ENCODE measurements around the gene SFMBT1. TPM values are rescaled to one million over a fixed set of nuclear protein-coding genes. Genes with fewer than 3 reads are reported as not detected.

SFMBT1 gene
- total RNA-seq, 1 experiment from 2014 or later = 11.8 TPM

DNA sequence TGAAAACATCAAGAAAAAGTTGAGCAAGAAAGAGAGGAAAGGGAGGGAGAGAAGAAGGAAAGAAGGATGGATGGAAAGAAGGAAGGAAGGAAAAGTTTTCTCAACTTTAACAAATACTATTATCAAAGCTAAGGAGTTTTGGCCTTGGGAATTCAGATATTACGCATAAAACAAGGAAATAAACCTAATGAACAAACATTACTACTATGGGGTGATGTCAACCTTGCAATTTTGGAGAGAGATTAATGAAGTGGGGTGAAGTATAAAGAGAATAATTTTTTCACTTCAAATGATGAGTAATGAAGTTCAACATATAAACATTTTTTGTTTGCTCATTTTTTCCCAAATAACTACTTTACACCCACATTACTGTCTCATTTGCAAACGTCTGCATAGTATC is 55.2 kb downstream of the SFMBT1 start:
- H3K27me3 Mint-ChIP-seq (ENCODE audit: insufficient read depth, unreplicated experiment) = no peaks in the 10 kb centered on the region
- BruUV-seq (replicated peaks) = no TSS peak
- intact Hi-C loops (cut with micrococcal nuclease) = no loop called here
- H3K36me3 Mint-ChIP-seq (ENCODE audit: insufficient read depth, unreplicated experiment) = no peaks in the 10 kb centered on the region
- no peaks in the 10 kb centered on the region for H3K4me1 Mint-ChIP-seq (ENCODE audit: insufficient read depth, unreplicated experiment)
- ChIA-PET POLR2A (no interaction called here), CTCF (interaction anchor here (0.6 to 0.8 kb wide), 2 partner anchors 13 to 78 kb away, joined by 3 to 4 read pairs; no protein-coding TSS in a partner anchor)
- TF ChIP-seq, protein P1, sequence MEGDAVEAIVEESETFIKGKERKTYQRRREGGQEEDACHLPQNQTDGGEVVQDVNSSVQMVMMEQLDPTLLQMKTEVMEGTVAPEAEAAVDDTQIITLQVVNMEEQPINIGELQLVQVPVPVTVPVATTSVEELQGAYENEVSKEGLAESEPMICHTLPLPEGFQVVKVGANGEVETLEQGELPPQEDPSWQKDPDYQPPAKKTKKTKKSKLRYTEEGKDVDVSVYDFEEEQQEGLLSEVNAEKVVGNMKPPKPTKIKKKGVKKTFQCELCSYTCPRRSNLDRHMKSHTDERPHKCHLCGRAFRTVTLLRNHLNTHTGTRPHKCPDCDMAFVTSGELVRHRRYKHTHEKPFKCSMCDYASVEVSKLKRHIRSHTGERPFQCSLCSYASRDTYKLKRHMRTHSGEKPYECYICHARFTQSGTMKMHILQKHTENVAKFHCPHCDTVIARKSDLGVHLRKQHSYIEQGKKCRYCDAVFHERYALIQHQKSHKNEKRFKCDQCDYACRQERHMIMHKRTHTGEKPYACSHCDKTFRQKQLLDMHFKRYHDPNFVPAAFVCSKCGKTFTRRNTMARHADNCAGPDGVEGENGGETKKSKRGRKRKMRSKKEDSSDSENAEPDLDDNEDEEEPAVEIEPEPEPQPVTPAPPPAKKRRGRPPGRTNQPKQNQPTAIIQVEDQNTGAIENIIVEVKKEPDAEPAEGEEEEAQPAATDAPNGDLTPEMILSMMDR (IDR thresholded peaks at IDR 0.05; ENCODE audit: unreplicated experiment) = no peak
- H3K9me3 Mint-ChIP-seq (ENCODE audit: unreplicated experiment) = no peaks in the 10 kb centered on the region
- no peak overlapping the region for H3K27ac Mint-ChIP-seq (ENCODE audit: low read depth, unreplicated experiment)
- no peak for DNase-seq (ENCODE audit: unreplicated experiment)
- no peak overlapping the region for H3K4me3 Mint-ChIP-seq (ENCODE audit: unreplicated experiment)

DNA sequence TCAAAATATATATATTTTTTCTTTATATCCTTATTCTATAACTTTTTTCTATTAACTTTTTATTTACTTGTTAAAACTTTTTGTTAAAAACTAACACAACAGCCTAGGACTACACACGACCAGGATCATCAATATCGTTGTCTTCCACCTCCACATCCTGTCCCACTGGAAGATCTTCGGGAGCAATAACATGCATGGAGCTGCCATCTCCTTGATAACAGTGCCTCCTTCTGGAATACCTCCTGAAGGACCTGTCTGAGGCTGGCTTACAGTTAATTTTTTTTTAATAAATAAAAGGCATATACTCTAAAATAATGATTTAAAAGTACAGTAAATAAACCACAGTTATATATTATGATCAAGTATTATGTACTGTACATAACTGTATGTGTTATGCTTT is 58.9 kb downstream of the SFMBT1 start:
- POLR2A ChIA-PET = interaction anchor here (1.0 to 3.9 kb wide), 3 partner anchors 9 to 57 kb away, joined by 3 to 23 read pairs (median 4); partner anchors contain the start of gene SFMBT1
- no peaks in the 10 kb centered on the region for H3K27me3 Mint-ChIP-seq (ENCODE audit: insufficient read depth, unreplicated experiment)
- intact Hi-C loops (cut with micrococcal nuclease) = loop anchor here (1.0 kb wide), 1 partner anchor 136 kb away; no protein-coding TSS in a partner anchor
- TF ChIP-seq, protein P1 (IDR thresholded peaks at IDR 0.05; ENCODE audit: unreplicated experiment) = no peak
- H3K4me1 Mint-ChIP-seq (ENCODE audit: insufficient read depth, unreplicated experiment) = peaks cover 15% of the 10 kb centered on the region
- H3K36me3 Mint-ChIP-seq (ENCODE audit: insufficient read depth, unreplicated experiment) = no peaks in the 10 kb centered on the region
- no peaks in the 10 kb centered on the region for H3K9me3 Mint-ChIP-seq (ENCODE audit: unreplicated experiment)
- H3K27ac Mint-ChIP-seq (ENCODE audit: low read depth, unreplicated experiment) = no peak overlapping the region
- peak; percentile 66 for DNase-seq (ENCODE audit: unreplicated experiment)
- no peak overlapping the region for H3K4me3 Mint-ChIP-seq (ENCODE audit: unreplicated experiment)
- BruUV-seq (replicated peaks) = no TSS peak
- CTCF ChIA-PET = interaction anchor here (0.5 to 1.0 kb wide), 5 partner anchors 52 to 140 kb away, joined by 3 to 5 read pairs (median 4); no protein-coding TSS in a partner anchor

DNA sequence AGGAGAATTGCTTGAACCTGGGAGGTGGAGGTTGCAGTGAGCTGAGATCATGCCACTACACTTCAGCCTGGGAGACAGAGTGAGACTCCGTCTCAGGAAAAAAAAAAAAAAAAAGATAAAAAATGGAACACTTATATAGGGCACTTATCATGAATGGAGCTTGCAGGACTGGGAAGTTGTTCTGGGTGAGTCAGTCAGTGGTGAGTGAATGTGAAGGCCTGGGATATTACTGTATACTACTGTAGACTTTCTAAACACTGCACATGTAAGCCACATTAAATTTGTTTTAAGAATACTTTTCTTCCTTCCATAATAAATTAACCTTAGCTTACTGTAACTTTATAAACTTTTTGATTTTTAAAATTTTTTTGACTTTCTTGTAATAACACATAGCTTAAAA is 59.8 kb downstream of the SFMBT1 start:
- BruUV-seq (replicated peaks) = no TSS peak
- POLR2A ChIA-PET = interaction anchor here (1.6 to 3.9 kb wide), 2 partner anchors 10 to 58 kb away, joined by 4 to 23 read pairs; partner anchors contain the start of gene SFMBT1
- Mint-ChIP-seq H3K4me3 (ENCODE audit: unreplicated experiment) (no peak overlapping the region), H3K27ac (ENCODE audit: low read depth, unreplicated experiment) (no peak overlapping the region), H3K27me3 (ENCODE audit: insufficient read depth, unreplicated experiment) (no peaks in the 10 kb centered on the region), H3K4me1 (ENCODE audit: insufficient read depth, unreplicated experiment) (peaks cover 15% of the 10 kb centered on the region), H3K36me3 (ENCODE audit: insufficient read depth, unreplicated experiment) (no peaks in the 10 kb centered on the region), H3K9me3 (ENCODE audit: unreplicated experiment) (no peaks in the 10 kb centered on the region)
- CTCF ChIA-PET = interaction anchor here (0.6 to 1.1 kb wide), 4 partner anchors 56 to 194 kb away, joined by 3 to 5 read pairs (median 4); no protein-coding TSS in a partner anchor
- intact Hi-C loops (cut with micrococcal nuclease) = no loop called here
- DNase-seq (ENCODE audit: unreplicated experiment) = no peak
- TF ChIP-seq, protein P1 (IDR thresholded peaks at IDR 0.05; ENCODE audit: unreplicated experiment) = no peak

DNA sequence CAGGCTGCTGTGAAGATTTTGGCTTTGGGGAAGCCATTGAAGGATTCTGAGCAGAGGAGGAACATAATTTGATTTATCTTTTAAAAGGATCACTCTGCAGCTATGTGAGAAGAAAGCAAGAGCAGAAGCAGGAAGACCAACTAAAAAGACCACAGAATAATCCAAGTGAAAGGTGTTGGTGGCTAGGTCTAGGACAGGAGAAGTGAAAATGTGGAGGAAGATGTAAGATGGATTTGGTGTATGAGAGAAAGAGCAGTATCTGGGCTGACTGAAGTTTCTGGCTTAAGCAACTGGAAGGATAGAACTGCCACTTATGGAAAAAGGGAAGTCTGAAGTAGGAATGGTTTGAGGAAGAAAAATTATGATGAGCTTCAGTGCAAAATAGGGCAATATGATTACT is 62.0 kb downstream of the SFMBT1 start:
- Mint-ChIP-seq H3K27ac (ENCODE audit: low read depth, unreplicated experiment) (no peak overlapping the region), H3K4me1 (ENCODE audit: insufficient read depth, unreplicated experiment) (peaks cover 19% of the 10 kb centered on the region), H3K4me3 (ENCODE audit: unreplicated experiment) (no peak overlapping the region), H3K36me3 (ENCODE audit: insufficient read depth, unreplicated experiment) (no peaks in the 10 kb centered on the region), H3K9me3 (ENCODE audit: unreplicated experiment) (no peaks in the 10 kb centered on the region), H3K27me3 (ENCODE audit: insufficient read depth, unreplicated experiment) (no peaks in the 10 kb centered on the region)
- ChIA-PET CTCF (interaction anchor here (0.6 to 1.5 kb wide), 4 partner anchors 13 to 1102 kb away, joined by 3 to 4 read pairs (median 3); no protein-coding TSS in a partner anchor), POLR2A (interaction anchor here (0.6 to 3.9 kb wide), 5 partner anchors 11 to 214 kb away, joined by 3 to 23 read pairs (median 3); partner anchors contain the start of gene SFMBT1)
- intact Hi-C loops (cut with micrococcal nuclease) = no loop called here
- DNase-seq (ENCODE audit: unreplicated experiment) = no peak
- TF ChIP-seq, protein P1 (IDR thresholded peaks at IDR 0.05; ENCODE audit: unreplicated experiment) = no peak
- no TSS peak for BruUV-seq (replicated peaks)

Measured in MCF 10A (cell line).